MM.1S (cell line): ENCODE results near the gene CCL1.

Experiments used
- EZH2 ChIP-seq: fragments of 300-600 bp; sonication (generic); optimal IDR thresholded peaks from 2 replicates; pipeline ENCODE3; 2017; ENCODE audit warnings: low read depth, mild to moderate bottlenecking, antibody characterized with exemption, low read length, mixed read lengths
- EZH2phosphoT487 ChIP-seq: fragments of 300-600 bp; sonication (generic); IDR thresholded peaks from 2 replicates; pipeline ENCODE4 v1.6.1; 2018; ENCODE audit warnings: antibody characterized with exemption, low read length
- TF ChIP-seq, protein P1 (sequence below): fragments of 300-600 bp; sonication (generic); IDR thresholded peaks from 2 replicates; pipeline ENCODE4 v1.5.1; 2016; ENCODE audit warnings: antibody characterized with exemption, low read length, mixed read lengths

GRCh38 chr17:34356194-34356593 is 6.8 kb downstream of the CCL1 start, which contains the start of gene CCL13:
- TF ChIP-seq, protein P1, sequence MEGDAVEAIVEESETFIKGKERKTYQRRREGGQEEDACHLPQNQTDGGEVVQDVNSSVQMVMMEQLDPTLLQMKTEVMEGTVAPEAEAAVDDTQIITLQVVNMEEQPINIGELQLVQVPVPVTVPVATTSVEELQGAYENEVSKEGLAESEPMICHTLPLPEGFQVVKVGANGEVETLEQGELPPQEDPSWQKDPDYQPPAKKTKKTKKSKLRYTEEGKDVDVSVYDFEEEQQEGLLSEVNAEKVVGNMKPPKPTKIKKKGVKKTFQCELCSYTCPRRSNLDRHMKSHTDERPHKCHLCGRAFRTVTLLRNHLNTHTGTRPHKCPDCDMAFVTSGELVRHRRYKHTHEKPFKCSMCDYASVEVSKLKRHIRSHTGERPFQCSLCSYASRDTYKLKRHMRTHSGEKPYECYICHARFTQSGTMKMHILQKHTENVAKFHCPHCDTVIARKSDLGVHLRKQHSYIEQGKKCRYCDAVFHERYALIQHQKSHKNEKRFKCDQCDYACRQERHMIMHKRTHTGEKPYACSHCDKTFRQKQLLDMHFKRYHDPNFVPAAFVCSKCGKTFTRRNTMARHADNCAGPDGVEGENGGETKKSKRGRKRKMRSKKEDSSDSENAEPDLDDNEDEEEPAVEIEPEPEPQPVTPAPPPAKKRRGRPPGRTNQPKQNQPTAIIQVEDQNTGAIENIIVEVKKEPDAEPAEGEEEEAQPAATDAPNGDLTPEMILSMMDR, result no peak
- TF ChIP-seq EZH2phosphoT487 (no peak), EZH2 (no peak)
